ENCODE measurements around the gene PLCXD3.

The PLCXD3 gene

DNA sequence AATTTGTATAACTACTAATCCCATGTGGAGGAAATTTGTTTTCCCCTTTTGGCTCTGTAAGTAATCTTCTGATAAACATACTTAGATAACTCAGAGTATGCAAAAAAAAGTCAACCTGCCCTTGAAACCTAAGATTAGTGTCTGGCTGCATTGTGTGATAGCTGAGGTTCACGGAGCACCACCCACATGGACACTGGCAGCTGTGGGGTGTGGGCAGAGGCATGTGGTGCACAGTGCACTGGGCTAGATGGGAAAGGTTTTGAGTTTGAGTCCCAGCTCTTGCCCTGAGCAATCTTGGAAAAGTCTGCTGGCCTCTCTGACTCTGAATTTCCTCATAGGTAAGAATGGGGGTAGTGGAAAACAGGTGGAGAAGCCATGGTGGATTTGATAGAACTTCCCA is 75.1 kb downstream of the PLCXD3 start:
- H2BK120ac ChIP-seq (ENCODE audit: insufficient read depth, low read length, poor library complexity), result no peak overlapping the region
- no peak overlapping the region for H2BK12ac ChIP-seq (ENCODE audit: low read length)
- H2AK5ac ChIP-seq (ENCODE audit: low read length), result no peak overlapping the region
- H3K18ac ChIP-seq (ENCODE audit: low read length), result no peak overlapping the region
- H3K9me3 ChIP-seq (ENCODE audit: insufficient read depth, low read depth, low read length), result no peaks in the 10 kb centered on the region
- H3K79me2 ChIP-seq (ENCODE audit: control insufficient read depth, insufficient read depth, low read length, poor library complexity), result no peaks in the 10 kb centered on the region
- no peak overlapping the region for H4K8ac ChIP-seq (ENCODE audit: low read depth, low read length)
- no peak overlapping the region for H3K23ac ChIP-seq (ENCODE audit: low read length)
- H3K36me3 ChIP-seq (ENCODE audit: control insufficient read depth in 1 of 2, insufficient read depth in 2 of 2, low read length in 2 of 2), result no peaks in the 10 kb centered on the region
- no CpG with 5 or more reads among the region's 1 CpG for WGBS (ENCODE audit: extremely low coverage, insufficient coverage, insufficient read length)
- H4K91ac ChIP-seq (ENCODE audit: low read depth, low read length), result no peak overlapping the region
- H3K9ac ChIP-seq (ENCODE audit: low read length), result no peak overlapping the region
- H3K27ac ChIP-seq (ENCODE audit: low read depth, low read length), result no peak overlapping the region
- no peak overlapping the region for H3K4me3 ChIP-seq (ENCODE audit: low read depth, low read length)
- no peaks in the 10 kb centered on the region for H3K4me1 ChIP-seq (ENCODE audit: control insufficient read depth in 1 of 2, insufficient read depth in 2 of 2, low read length in 2 of 2)
- H3K4ac ChIP-seq (ENCODE audit: low read depth, low read length), result no peak overlapping the region
- H2AFZ ChIP-seq (ENCODE audit: insufficient read depth, low read length, poor library complexity), result no peak overlapping the region
- H3K14ac ChIP-seq (ENCODE audit: low read length), result no peak overlapping the region
- no peak overlapping the region for H3K4me2 ChIP-seq (ENCODE audit: low read length)
- no peaks in the 10 kb centered on the region for H3K27me3 ChIP-seq (ENCODE audit: insufficient read depth, low read length)
- H4K12ac ChIP-seq (ENCODE audit: low read depth, low read length), result no peak overlapping the region
- H3K79me1 ChIP-seq (ENCODE audit: low read length), result no peaks in the 10 kb centered on the region
- DNase-seq, result no peak
- H2BK5ac ChIP-seq (ENCODE audit: low read depth, low read length, poor library complexity), result no peak overlapping the region

GRCh38 chr5:41433552-41434181 is 76.7 kb downstream of the PLCXD3 start:
- H4K8ac ChIP-seq (ENCODE audit: low read depth, low read length), result no peak overlapping the region
- no peaks in the 10 kb centered on the region for H3K4me1 ChIP-seq (ENCODE audit: control insufficient read depth in 1 of 2, insufficient read depth in 2 of 2, low read length in 2 of 2)
- no peak overlapping the region for H2BK12ac ChIP-seq (ENCODE audit: low read length)
- no peaks in the 10 kb centered on the region for H3K9me3 ChIP-seq (ENCODE audit: insufficient read depth, low read depth, low read length)
- H3K79me1 ChIP-seq (ENCODE audit: low read length), result no peaks in the 10 kb centered on the region
- H3K27ac ChIP-seq (ENCODE audit: low read depth, low read length), result no peak overlapping the region
- no peak overlapping the region for H3K4me2 ChIP-seq (ENCODE audit: low read length)
- H3K36me3 ChIP-seq (ENCODE audit: control insufficient read depth in 1 of 2, insufficient read depth in 2 of 2, low read length in 2 of 2), result no peaks in the 10 kb centered on the region
- H2AK5ac ChIP-seq (ENCODE audit: low read length), result no peak overlapping the region
- H4K12ac ChIP-seq (ENCODE audit: low read depth, low read length), result no peak overlapping the region
- H3K4ac ChIP-seq (ENCODE audit: low read depth, low read length), result no peak overlapping the region
- no peak overlapping the region for H2BK120ac ChIP-seq (ENCODE audit: insufficient read depth, low read length, poor library complexity)
- H3K4me3 ChIP-seq (ENCODE audit: low read depth, low read length), result no peak overlapping the region
- DNase-seq, result no peak
- no peak overlapping the region for H2BK5ac ChIP-seq (ENCODE audit: low read depth, low read length, poor library complexity)
- no peak overlapping the region for H2AFZ ChIP-seq (ENCODE audit: insufficient read depth, low read length, poor library complexity)
- no CpG with 5 or more reads among the region's 4 CpGs for WGBS (ENCODE audit: extremely low coverage, insufficient coverage, insufficient read length)
- no peak overlapping the region for H3K14ac ChIP-seq (ENCODE audit: low read length)
- no peaks in the 10 kb centered on the region for H3K27me3 ChIP-seq (ENCODE audit: insufficient read depth, low read length)
- no peak overlapping the region for H3K9ac ChIP-seq (ENCODE audit: low read length)
- no peak overlapping the region for H3K23ac ChIP-seq (ENCODE audit: low read length)
- H4K91ac ChIP-seq (ENCODE audit: low read depth, low read length), result no peak overlapping the region
- no peak overlapping the region for H3K18ac ChIP-seq (ENCODE audit: low read length)
- no peaks in the 10 kb centered on the region for H3K79me2 ChIP-seq (ENCODE audit: control insufficient read depth, insufficient read depth, low read length, poor library complexity)

DNA sequence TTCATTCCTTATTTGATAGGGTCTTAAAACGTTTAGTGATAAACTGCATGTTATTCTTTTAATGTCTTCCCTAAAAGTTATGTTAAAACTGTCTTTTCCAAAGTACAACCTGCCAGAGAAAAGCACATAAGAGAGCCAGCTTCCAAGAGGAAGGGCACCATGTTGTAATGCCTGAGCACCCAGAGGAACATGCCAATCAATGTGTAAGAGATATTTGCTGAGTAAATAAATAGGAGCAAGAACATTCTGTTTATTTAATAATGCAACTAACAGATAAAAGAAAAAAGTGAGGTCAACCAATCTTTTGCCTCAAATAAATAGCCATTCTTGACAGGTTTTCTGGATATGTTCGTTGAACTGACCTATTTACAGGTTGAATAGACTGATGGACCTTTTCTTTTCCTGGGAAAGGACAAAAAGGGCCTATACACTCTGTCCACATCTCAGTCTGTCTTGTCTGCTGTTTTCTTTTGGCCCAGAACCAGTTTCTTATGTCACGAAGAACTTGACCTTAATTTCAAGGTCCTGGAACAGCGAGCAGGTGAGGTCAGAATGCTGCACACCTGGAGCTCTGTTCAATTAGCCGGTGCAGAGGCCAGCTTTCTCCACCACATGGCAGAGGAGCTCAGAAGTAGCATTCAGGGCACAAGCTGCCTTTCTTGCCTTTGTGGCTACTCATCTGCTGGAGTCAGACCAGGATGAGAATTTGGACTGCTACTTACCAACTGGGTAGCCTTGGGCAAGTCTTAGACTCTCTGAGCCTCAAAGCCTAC is 77.7 kb downstream of the PLCXD3 start:
- H3K4ac ChIP-seq (ENCODE audit: low read depth, low read length), result no peak overlapping the region
- H2AK5ac ChIP-seq (ENCODE audit: low read length), result no peak overlapping the region
- no peak overlapping the region for H2BK120ac ChIP-seq (ENCODE audit: insufficient read depth, low read length, poor library complexity)
- no peaks in the 10 kb centered on the region for H3K36me3 ChIP-seq (ENCODE audit: control insufficient read depth in 1 of 2, insufficient read depth in 2 of 2, low read length in 2 of 2)
- WGBS (ENCODE audit: extremely low coverage, insufficient coverage, insufficient read length), result no CpG with 5 or more reads among the region's 5 CpGs
- H3K4me2 ChIP-seq (ENCODE audit: low read length), result no peak overlapping the region
- no peak overlapping the region for H3K14ac ChIP-seq (ENCODE audit: low read length)
- no peaks in the 10 kb centered on the region for H3K79me2 ChIP-seq (ENCODE audit: control insufficient read depth, insufficient read depth, low read length, poor library complexity)
- no peak overlapping the region for H3K18ac ChIP-seq (ENCODE audit: low read length)
- H2BK12ac ChIP-seq (ENCODE audit: low read length), result no peak overlapping the region
- H3K4me1 ChIP-seq (ENCODE audit: control insufficient read depth in 1 of 2, insufficient read depth in 2 of 2, low read length in 2 of 2), result no peaks in the 10 kb centered on the region
- H3K79me1 ChIP-seq (ENCODE audit: low read length), result no peaks in the 10 kb centered on the region
- H3K27me3 ChIP-seq (ENCODE audit: insufficient read depth, low read length), result no peaks in the 10 kb centered on the region
- H3K9ac ChIP-seq (ENCODE audit: low read length), result peak overlapping the region; percentile 21
- H3K23ac ChIP-seq (ENCODE audit: low read length), result no peak overlapping the region
- no peak overlapping the region for H4K91ac ChIP-seq (ENCODE audit: low read depth, low read length)
- DNase-seq, result no peak
- no peak overlapping the region for H2BK5ac ChIP-seq (ENCODE audit: low read depth, low read length, poor library complexity)
- no peak overlapping the region for H3K27ac ChIP-seq (ENCODE audit: low read depth, low read length)
- H3K4me3 ChIP-seq (ENCODE audit: low read depth, low read length), result no peak overlapping the region
- H4K12ac ChIP-seq (ENCODE audit: low read depth, low read length), result no peak overlapping the region
- H3K9me3 ChIP-seq (ENCODE audit: insufficient read depth, low read depth, low read length), result no peaks in the 10 kb centered on the region
- H2AFZ ChIP-seq (ENCODE audit: insufficient read depth, low read length, poor library complexity), result no peak overlapping the region
- H4K8ac ChIP-seq (ENCODE audit: low read depth, low read length), result no peak overlapping the region

DNA sequence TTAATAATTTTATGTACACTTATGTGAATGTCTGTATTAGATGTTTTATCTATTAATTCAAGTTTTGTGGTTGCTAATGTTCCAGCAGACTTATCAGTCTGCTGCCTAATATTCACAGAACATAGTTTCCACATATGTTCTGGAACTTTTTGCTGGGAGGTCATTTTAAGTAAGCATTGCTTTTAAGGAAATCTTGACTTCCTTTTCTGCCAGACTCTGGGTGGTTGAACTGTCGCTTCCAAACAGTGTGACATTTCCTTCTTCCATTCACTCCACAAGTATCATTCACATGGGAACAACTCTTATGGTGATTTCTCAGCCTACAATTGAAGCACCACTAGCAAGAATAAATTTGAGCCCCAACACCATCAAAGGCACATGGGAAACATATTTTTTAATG is 82.9 kb downstream of the PLCXD3 start:
- Histone ChIP-seq H4K91ac (ENCODE audit: low read depth, low read length) (no peak overlapping the region), H3K4me2 (ENCODE audit: low read length) (no peak overlapping the region), H3K4me3 (ENCODE audit: low read depth, low read length) (no peak overlapping the region), H3K9me3 (ENCODE audit: insufficient read depth, low read depth, low read length) (no peaks in the 10 kb centered on the region), H4K8ac (ENCODE audit: low read depth, low read length) (no peak overlapping the region), H3K36me3 (ENCODE audit: control insufficient read depth in 1 of 2, insufficient read depth in 2 of 2, low read length in 2 of 2) (no peaks in the 10 kb centered on the region), H2BK120ac (ENCODE audit: insufficient read depth, low read length, poor library complexity) (no peak overlapping the region), H3K4ac (ENCODE audit: low read depth, low read length) (no peak overlapping the region), H3K79me1 (ENCODE audit: low read length) (no peaks in the 10 kb centered on the region), H3K4me1 (ENCODE audit: control insufficient read depth in 1 of 2, insufficient read depth in 2 of 2, low read length in 2 of 2) (no peaks in the 10 kb centered on the region), H2AK5ac (ENCODE audit: low read length) (no peak overlapping the region), H3K27ac (ENCODE audit: low read depth, low read length) (no peak overlapping the region), H2BK5ac (ENCODE audit: low read depth, low read length, poor library complexity) (no peak overlapping the region), H3K79me2 (ENCODE audit: control insufficient read depth, insufficient read depth, low read length, poor library complexity) (no peaks in the 10 kb centered on the region), H2BK12ac (ENCODE audit: low read length) (no peak overlapping the region), H3K27me3 (ENCODE audit: insufficient read depth, low read length) (no peaks in the 10 kb centered on the region), H4K12ac (ENCODE audit: low read depth, low read length) (no peak overlapping the region), H2AFZ (ENCODE audit: insufficient read depth, low read length, poor library complexity) (no peak overlapping the region), H3K9ac (ENCODE audit: low read length) (no peak overlapping the region), H3K18ac (ENCODE audit: low read length) (no peak overlapping the region), H3K23ac (ENCODE audit: low read length) (no peak overlapping the region), H3K14ac (ENCODE audit: low read length) (no peak overlapping the region)
- DNase-seq, result no peak
- WGBS (ENCODE audit: extremely low coverage, insufficient coverage, insufficient read length), result no CpG with 5 or more reads among the region's 1 CpG

All from trophoblast cell (in vitro differentiated cells and primary cell).